Measurements from ENCODE around the gene SIAH3.

Gene SIAH3

DNA sequence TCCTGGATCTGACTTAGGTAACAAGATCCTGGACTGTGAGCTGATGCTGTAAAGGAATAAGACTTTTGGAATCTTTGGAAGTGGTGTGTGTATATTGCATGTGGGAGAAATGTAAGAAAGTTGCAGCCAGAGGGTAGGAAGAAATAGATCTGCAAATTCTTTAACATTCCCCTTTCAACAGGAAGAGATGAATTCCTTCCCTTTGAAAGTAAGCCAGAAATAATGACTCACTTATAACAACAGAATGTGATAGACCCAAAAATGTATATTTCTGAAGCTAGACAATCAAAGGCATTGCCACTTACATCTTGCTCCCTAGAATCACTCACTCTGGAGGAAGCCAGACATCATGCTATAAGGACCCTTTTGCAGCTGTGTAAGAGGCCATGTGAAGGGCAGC, 9.8 kb upstream of the SIAH3 start:
- no peak for DNase-seq

DNA sequence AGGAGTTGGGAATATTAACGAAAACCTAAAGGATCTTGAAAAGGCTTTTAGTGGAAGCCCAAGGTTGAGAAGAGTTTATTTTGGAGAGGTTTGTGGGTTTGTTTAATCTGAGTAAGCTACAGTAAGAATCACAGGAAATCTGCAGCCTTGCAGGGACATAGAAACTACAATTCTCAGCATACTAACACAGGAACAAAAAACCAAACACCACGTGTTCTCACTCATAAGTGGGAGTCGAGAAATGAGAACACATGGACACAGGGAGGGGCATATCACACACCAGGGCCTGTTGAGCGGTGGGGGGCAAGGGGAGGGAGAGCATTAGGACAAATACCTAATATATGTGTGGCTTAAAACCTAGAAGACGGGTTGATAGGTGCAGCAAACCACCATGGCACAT, 8.7 kb upstream of the SIAH3 start:
- DNase-seq, result no peak

DNA sequence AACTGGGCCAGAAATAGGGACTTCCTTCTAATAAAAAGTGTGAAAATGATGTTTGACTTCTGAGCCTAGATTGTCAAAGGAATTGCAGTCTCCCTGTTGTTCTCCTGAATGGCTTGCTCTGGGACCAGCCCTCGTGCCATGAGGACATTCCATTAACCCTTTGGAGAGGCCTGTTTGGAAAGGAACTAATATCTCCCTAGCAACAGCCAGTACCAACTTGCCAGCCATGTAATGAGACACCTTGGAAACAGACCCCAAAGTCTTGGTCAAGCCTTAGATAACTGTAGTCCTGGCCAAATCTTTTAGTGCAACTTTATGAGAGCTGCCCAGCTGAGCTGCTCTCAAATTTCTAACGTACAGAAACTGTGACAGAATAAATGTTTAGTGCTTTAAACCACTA, 8.2 kb upstream of the SIAH3 start:
- no peak for DNase-seq

DNA sequence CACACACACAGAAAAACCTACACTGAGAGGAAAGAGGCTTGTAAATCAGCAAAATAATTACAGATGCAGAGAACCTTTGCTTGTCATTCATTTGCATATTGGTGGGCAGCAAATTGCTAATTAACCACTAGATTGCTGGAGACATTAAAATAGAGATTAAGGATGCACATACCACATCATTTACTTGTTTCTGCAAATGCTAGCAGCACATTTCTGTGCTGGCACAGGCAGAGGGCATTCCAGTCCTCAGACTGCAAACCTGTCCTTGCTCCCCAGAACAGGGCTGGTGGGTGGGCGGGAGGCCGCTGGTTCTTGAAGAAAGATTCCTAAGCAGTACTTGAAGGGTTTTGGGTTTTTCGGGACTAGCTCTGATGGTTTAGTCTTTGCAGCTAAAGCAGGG, 941 bp upstream of the SIAH3 start:
- no peak for DNase-seq

DNA sequence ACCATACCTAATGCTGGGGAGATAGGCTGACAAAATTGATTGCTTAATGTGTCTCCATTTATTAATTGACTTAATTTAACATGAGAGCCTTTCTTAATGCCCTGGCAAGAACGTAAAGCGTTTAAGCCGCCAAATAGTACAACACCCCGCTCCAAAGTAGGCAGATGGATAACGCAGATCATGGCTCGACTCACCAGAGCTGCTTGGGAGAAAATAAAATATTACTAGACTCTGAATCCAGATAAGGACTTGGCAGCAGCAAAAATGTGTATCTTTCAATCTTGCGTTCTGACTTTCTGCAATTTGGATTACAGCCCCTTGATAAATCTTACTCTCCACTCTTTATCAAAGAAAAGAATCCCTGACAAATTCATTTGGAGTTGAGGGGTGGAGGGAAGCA, 403 bp upstream of the SIAH3 start:
- no peak for DNase-seq

DNA sequence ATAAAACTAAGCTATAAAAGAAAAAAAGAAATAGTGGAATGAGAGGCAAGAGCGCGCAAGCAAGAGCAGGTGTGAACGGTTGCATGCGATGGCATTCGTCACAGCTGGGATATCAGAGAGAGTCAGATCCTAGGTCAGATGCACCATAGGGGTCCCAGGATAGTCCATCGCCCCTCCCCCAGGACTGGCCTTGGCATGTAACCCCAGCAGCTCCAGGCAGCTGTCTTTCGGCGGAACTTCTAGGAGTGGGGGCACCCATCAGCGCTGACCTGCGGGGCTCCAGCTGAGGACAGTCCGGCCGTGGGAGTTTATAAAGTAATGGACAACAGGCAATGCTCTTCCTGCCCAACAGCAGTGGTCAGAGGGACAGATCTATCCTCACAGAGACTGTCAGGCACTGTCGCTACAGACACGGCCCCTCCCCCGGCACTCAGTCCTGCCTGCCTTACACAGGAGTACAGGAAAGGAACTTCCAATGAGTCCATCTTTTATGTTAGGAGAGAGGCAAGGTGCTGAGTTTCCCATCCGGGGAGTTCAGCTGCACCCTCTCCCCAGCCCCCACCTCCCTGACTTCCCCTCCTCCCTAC, 1.4 kb downstream of the SIAH3 start:
- no peak for DNase-seq

DNA sequence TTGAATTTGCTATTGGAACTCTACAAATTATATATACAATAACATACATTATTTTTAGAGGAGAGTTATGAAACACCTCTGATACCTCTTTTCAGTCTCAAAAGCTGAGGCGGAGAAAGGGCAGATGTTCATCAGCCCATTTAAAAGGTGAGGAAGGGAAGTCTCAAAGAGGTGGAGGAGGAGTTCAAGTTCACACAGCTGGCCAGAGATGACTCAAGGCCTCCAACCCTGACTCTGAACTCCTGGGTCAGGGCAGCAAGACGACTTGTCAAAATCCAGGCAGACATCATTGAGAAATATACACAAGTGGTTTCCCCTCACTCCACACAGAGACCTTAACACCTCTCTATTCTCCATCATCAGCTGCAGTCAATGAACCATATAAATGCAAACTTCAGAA, 2.1 kb downstream of the SIAH3 start:
- DNase-seq, result no peak

DNA sequence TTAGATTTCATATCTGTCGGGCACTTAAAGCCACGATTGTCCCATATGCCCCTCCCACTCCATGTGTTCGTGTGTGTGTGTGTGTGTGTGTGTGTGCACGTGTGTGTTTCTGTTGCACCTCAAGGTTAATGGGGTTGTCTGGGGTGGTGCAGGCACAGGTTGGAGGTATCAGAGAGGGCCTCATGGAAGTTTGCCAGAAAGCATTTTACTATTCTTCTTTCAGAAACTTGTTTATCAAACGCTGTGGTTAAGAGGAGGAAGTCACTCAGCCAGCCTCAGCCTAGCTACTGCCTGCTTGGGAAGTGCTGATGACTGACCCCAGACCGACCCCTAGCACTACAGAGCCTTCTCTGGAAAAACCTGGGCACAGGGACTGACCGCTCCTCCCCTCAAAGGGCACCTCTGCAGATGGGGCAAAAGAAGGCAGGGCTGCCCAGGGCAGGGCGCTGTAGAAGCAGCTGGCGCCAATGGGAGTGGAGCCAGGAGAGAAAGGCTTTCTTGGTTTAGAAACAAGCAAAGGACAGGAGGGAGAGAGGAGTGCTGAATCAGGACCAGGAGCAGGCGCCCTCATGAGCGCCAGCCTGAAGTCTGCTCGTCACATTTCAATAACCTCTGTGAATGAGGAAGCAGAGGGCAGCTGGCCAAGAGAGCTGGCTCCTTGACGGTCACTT, 3.9 kb downstream of the SIAH3 start:
- peak; percentile 28 for DNase-seq

DNA sequence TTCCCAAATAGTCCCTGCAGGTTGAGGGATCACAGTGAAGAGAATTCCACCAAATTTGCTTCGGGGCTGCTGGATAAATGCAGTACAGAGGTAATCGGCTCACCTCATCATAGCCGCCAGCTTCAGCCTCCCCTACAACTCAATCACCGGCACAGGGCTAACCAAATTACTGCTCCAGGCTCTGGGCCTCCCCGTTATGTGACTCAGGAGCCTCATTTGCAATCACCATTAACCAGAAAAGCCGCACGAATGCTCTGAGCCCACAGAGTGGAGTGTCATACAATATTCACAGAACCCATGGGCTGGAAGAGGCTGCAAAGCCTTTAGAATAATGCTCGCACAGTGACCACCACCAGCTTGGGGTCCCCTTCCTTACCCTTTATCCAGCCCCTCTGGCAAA, 4.9 kb downstream of the SIAH3 start:
- no peak for DNase-seq

DNA sequence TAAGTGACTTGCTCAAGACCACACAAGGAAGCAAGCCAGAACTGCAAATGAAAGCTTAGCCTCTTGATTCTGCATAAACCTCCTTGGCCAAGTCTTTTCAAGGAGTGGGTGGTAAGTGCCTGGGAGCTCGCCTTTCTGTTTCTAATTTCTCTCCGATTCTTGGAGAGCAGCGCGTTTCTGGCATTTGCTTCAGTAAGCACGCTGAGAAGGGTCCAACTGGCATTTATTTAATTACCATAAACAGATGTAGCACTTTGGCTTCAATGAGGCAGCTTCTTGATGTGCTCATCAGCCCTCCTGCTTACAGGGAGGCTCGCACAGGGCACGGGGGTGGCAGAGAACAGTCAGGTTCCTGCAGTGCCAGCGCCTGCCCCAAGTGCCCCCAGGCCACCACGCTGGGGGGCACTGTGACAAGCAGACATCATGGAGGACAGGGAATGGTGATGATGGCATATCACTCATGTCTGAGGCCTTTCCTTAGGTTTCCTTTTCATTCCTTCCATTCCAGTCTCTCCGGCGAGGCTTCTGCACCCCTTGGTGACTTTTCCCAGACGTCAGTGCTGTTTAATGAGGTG, 13.3 kb downstream of the SIAH3 start:
- DNase-seq, result no peak

DNA sequence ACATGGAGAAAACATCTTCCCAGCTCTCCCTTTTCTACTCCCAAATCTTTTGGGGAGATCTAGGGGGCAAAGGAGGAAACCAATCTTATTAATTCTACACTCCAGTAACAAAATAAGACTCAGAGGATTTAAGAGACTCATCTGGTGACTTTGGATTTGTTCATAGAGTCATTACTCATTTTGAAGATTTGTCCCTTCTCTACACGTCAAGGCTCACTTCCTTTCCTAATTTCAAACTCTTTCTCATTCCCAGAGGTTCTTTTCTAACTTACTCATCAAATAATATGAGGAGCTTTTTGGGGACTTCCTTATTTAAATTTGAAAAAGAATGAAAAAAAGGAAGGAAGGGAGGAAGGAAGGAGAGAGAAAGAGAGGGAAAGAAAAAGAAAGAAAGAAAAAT, 14.4 kb downstream of the SIAH3 start:
- DNase-seq, result no peak

DNA sequence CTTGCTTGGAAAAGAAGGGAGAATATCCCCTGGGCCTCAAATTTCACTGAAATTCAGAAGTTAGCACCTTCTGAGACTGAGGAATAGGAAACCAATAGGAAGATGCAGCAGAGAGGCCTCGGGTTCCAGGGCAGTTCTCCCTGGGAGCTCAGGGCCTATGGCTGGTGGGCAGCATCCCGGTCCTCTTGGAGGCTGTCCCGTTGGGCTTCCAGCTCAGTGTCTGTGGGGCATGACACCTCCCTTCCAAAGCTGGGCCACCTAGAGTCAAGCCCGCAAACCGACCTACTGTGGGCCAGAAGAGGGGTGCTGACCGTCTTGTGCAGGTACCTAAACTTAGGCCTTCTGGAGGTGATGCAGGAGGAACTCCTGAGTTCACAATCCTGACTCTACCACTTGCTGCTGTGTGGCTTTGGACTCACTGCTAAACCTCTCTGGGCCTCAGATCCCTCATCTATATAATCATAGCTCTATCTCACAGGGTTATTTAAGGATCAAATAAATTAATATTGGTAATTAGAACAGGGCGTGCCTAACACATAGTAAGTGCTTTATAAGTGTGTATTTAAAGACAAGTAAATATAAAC, 17.1 kb downstream of the SIAH3 start:
- DNase-seq, result no peak

DNA sequence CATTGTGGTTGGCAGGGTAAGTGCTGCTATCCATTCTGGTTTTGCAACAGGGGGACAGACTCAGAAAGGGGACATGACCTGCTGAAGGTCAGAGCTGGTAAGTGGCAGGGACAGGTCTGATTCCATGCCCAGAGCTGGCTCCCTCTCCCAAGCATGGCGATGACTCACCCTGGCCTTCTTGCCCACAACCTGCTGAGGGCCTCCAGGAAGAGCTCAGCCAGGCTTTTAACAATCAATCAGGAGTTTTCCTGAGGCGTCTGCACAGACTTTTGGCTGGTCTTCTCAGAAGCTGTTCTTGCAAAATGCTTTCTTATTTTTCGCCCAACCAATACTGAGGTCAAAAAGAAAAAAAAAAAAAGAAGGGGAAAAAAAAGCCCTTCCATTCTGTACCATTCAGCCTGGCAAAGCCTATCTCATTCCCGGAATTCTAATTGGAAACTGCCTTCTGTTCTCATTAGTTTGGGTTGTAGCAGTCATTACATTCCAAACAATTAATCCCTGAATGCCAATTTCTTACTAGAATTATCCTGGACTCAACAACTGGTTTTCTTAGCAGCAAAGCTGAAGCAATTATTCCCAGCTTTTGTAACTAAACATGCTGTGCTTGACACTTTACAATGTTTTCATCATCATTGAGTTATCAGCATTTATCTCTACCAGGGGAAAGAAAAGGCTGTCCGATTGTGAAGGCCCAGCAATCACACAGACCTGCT, 17.7 kb downstream of the SIAH3 start:
- DNase-seq, result peak; percentile 49

DNA sequence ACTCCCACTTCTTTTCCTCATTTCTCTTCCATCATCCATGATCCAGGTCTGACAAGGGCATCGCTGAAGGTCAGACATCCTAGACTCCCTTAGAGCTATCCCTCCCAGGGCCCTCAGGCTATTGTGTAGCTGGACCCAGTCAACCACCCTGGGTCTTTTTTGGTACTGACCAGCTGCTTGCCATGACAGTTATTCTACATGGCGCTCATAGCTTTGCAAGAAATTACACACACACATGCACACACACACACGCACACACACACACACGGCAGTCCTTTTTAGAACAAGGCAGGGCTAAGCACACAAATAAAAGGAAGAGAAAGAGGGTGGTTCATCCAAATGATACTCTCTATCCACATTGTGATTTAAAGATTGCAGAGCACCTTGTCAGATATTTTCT, 18.3 kb downstream of the SIAH3 start:
- no peak for DNase-seq

DNA sequence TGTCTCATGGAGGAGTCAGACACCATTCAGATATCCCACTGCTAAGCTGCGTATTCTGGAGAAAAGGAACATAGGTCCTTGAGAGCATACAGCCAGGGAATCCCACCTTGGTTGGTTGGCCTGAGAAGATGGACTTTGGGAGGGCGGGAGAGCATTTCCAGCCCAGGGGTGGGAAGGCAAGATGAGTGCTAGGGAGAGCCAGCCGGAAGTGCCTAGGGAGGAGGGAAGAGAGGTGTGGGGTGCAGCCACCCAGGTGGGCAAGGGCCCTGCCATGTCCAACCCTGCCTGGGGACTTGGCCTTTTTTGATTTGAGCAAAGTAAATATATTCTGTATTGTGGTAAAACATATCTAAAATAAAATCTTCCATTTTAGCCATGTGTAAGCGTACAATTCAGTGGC, 19.7 kb downstream of the SIAH3 start:
- DNase-seq, result no peak

DNA sequence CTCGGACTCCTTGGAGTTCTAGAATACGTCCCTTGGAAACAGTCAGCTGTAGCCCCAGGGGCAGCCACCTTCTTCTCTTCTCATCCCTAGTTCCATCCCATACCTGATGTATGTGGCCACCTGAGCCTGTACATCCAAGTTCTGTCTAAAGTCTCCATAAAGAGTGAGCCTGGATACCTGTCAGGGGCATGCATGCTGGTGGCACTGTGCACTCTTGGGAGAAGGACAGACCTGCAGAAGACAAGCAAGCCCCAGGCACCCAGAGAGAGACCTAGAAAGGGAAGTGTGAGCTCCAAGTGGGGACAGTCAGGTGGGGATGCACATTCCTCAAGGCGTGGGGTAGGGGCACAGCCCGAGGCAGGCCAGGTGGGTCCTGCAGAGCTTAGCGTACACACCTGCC, 21.4 kb downstream of the SIAH3 start:
- DNase-seq, result no peak

DNA sequence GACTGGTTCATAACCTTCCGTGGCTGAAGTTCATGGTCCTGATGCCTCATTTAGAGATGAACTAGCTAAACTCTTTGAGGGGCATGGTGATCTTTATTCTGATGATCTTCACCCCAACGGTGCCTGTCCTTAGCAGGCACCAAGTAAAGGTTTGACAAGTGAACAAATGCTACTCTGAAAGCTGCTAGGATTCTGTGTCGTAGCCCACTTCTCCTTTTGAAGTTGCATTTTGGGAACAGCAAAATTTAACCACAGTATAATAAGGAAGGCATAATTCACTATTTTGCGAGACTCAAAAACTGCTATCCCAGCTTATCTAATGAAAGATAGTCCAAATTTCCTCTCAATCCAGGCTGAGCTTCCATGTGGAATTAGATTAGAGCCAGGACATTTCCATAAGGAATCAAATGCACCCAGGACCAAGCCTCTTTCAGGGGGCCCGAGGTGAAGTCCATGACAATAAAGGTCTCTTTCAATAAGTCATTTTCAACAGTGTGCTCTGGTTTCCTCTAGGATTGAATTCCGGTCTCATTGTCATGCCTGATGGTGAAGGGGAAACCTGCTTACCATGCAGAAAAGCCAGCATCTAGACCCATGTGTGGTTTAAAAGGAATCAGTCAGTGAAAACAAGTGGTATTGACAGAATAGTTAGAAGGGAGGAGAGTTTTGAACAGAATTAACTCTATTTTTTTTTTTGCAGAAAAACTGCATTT, 23.1 kb downstream of the SIAH3 start:
- no peak for DNase-seq

DNA sequence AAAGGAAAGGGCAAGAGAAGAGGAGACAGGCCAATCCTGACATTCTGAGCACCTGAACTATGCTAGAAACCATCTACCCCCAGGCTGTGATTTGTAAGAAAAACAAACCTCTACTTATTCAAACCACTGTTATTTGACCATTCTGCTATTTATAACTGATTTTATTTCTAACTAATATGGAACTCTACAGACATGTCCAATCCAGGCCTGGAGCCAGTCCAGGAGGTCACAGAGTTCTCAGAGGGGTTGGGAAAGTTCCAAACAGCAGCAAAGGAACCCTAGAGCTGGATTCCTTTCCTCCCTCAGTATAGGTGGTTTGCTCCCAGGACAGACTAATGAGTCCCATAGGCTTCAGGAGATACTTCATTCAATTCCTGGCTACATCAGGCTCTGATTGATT, 24.2 kb downstream of the SIAH3 start:
- DNase-seq, result no peak

DNA sequence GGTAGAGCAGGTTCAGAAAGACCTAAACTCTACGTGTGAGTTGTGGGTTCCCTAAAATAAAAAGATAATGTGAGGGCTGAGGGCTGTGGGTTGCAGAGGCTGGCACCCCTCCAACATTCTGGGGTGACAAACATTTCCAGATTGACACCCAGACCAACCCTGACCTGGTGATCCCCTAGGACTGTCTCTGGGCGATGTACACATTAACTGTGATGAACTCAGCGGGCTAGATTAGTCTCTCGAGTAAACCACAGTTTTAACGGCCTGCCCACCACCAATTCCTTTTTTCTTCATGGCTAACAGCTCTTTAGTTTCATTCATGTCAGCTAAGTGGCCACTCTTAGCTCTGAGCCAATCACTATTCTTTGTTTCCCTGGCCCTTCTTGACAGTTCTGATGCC, 24.8 kb downstream of the SIAH3 start:
- no peak for DNase-seq

DNA sequence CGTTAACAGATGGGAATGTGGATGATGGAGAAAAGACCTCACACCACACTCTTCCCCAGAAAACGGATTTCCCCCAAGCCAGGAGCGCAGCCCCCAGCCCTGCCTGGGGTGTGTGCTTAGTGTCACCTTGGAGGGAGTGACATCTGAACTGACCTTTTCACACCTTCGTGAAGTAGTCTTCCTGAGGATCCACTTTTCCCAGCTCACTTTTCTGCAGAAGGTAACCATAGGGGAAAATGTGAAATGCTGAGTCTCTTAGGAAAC, 26.2 kb downstream of the SIAH3 start:
- DNase-seq, result no peak

DNA sequence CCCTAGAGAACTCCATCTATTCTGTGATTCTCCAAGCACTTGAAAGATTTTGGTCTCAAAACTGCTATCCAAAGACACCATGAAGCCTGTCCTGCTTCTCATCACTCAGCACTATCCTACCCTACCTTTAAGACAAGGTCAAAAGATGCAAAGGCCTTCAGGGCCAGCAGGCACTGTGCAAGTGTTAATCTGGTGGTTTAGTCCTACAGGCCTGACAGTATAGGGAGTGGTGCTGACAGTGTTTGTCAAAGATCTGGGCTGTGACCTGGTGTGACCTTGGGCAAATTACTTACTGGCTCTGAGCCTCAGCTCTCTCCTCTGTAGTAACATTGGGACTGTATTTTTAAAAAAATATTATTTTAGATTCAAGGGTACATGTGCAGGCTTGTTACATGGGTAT, 28.0 kb downstream of the SIAH3 start:
- DNase-seq, result no peak

DNA sequence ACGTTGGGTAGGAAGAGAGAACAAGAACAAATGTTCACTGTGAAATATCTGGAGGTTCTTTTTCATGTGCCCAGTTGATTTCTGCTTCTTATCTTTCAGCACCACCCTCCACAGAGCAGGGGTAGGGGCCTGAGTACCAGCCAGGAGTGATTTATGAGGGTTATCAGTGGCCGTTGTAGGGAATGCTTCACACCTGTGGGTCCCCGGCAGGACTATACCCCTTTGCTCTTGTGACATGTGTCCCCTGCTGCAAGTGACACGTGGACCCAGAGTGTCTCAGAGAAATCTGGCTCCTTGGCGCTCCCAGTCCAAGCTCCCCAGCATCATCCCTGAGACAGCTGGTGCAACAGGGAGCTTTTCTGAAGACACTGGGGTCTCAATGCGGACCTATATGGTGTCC, 29.7 kb downstream of the SIAH3 start:
- DNase-seq, result no peak

DNA sequence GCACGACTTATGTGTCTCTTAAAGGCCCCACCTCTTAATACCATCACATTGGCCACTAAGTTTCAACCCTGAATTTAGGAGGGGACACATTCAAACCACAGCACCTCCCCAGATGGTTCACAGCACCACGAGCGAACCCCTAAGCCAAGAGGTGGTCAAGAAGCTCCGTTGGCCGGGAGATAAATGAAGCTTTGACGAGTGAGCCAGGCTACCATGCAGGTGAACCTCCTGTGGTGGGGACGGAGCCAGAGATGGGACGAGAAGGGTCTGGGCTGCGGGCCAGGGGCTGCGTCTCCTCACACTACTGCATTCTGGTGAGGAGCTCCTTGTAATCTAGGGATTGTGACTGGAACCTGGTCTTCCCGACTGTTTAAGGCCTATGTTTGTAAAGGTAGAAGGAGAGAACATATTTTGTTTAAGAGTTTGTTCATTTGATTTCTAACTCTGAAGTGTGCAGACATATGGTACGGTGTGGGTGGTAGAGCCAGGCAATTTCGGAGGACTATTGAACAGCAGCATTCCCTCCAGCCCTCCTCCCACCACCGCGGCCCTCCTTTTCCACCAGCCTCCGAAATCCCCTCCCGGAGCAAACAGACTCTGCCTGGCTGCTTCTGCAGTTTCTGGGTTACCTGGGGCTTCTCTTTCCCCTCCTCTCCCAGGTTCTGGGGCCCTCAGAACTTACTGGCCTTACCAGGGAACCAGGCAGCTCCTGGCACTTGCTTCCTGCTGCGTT, 31.3 kb downstream of the SIAH3 start:
- no peak for DNase-seq

All from femur (tissue), 1 donor.